ENCODE data around the gene STK31. TPM values are rescaled to one million over a fixed set of nuclear protein-coding genes. Genes with fewer than 3 reads are reported as not detected.
"Not testable (repeated sequence)": the region's sequence is repeated elsewhere in the genome, so short reads cannot be mapped to it uniquely, and the experiment has no call there.

STK31 gene
- total RNA-seq, 2 donors from 2014 or later = 0.09 to 32.1 TPM

DNA sequence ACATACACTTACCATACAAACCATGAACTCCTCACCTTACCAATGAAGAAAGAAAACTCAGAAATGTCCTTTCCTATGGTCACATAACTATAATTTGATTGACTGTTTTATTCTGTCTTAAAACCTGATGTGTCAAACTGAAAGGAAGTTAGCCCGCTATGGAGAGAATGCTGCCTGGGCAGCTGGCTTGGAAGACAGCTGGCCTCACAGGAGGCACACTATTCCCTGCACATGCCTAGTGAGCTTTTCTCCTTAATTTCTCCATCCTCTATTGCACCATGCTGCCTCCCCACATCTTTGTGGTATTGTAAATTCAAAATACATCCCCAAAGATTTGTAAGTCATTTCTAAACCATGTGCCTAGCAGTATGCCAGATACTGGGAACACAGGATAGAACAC lies 163.3 kb downstream of the STK31 start:
- no peak for DNase-seq (ENCODE audit: low spot score)
- Histone ChIP-seq H3K27ac (no peak overlapping the region), H3K36me3 (no peaks in the 10 kb centered on the region), H3K4me3 (no peak overlapping the region), H3K4me1 (replicated peaks) (no peaks in the 10 kb centered on the region), H3K9me3 (no peaks in the 10 kb centered on the region), H3K27me3 (replicated peaks; ENCODE audit: insufficient read depth) (no peaks in the 10 kb centered on the region)
- intact Hi-C loops (cut with DNase I) = no loop called here
- no peak for TF ChIP-seq POLR2A (IDR thresholded peaks at IDR 0.05)
- no peak for TF ChIP-seq POLR2AphosphoS5 (IDR thresholded peaks at IDR 0.05)
- TF ChIP-seq, protein P1, sequence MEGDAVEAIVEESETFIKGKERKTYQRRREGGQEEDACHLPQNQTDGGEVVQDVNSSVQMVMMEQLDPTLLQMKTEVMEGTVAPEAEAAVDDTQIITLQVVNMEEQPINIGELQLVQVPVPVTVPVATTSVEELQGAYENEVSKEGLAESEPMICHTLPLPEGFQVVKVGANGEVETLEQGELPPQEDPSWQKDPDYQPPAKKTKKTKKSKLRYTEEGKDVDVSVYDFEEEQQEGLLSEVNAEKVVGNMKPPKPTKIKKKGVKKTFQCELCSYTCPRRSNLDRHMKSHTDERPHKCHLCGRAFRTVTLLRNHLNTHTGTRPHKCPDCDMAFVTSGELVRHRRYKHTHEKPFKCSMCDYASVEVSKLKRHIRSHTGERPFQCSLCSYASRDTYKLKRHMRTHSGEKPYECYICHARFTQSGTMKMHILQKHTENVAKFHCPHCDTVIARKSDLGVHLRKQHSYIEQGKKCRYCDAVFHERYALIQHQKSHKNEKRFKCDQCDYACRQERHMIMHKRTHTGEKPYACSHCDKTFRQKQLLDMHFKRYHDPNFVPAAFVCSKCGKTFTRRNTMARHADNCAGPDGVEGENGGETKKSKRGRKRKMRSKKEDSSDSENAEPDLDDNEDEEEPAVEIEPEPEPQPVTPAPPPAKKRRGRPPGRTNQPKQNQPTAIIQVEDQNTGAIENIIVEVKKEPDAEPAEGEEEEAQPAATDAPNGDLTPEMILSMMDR (IDR thresholded peaks at IDR 0.05) = no peak
- WGBS = 46% methylated on average over 1 of the region's 1 CpG

DNA sequence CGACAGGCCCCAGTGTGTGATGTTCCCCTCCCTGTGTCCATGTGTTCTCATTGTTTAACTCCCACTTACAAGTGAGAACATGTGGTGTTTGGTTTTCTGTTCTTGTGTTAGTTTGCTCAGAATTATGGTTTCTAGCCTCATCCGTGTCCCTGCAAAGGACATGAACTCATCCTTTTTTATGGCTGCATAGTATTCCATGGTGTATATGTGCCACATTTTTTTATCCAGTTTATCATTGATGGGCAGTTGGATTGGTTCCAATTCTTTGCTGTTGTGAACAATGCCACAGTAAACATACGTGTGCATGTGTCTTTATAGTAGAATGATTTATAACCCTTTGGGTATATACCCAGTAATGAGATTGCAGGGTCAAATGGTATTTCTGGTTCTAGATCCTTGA lies 166.5 kb downstream of the STK31 start:
- H3K4me3 ChIP-seq; H3K27ac ChIP-seq; intact Hi-C loops (cut with DNase I); H3K36me3 ChIP-seq; H3K27me3 ChIP-seq (replicated peaks; ENCODE audit: insufficient read depth); DNase-seq (ENCODE audit: low spot score); H3K9me3 ChIP-seq; H3K4me1 ChIP-seq (replicated peaks): not testable (repeated sequence)
- 65% methylated on average over 3 of the region's 3 CpGs for WGBS

Other genes with a start within 250 kb of the STK31 start
- 1 to 10 TPM in 1 of 2 donors, not detected in 1; 9.6 TPM for gene IGF2BP3, start 239.7 kb upstream of the STK31 start, total RNA-seq
- 10 to 100 TPM; 34.3 to 46.0 TPM for gene TRA2A, start 178.2 kb upstream of the STK31 start, total RNA-seq
- 10 to 100 TPM in 1 of 2 donors, 1 to 10 TPM in 1; 8.4 to 21.4 TPM for gene CCDC126, start 112.8 kb upstream of the STK31 start, total RNA-seq
- 10 to 100 TPM in 1 of 2 donors, 1 to 10 TPM in 1; 7.0 to 30.8 TPM for gene FAM221A, start 30.0 kb upstream of the STK31 start, total RNA-seq